C1 segment of cervical spinal cord (tissue), 14 donors: Measurements from ENCODE around the gene ITGB4.
"Not testable (repeated sequence)": the region's sequence is repeated elsewhere in the genome, so short reads cannot be mapped to it uniquely, and the experiment has no call there.

Source experiments
- DNase-seq, 14 donors: peaks; one replicate each; lab custom pipeline; 2025; lab: John Stamatoyannopoulos, UW

Gene ITGB4

DNA sequence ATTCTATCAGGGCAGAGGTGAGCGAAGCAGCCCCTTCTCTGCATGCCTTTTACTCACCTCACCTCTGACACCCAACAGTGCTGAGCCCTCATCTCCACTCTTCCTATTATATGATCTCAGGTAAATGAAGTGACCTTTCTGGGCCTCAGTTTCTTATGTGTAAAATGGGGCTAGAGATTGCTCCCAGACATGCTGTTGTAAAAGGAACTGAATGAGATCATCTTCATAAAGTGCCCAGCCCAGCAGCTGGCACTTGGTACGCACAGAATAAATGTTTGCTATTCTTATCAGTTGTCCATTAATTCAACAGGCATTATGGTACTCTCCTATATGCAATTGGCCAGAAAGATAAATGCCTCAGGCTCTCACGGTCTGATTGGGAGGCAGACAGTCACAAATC, 48.3 kb downstream of the ITGB4 start:
- no peak for DNase-seq

GRCh38 chr17:75771334-75772281, 50.3 kb downstream of the ITGB4 start:
- DNase-seq = peak in 1 of 14 donors; percentile 66

- DNase-seq = no peak
These were observed 52.0 kb downstream of the ITGB4 start for GRCh38 chr17:75773121-75773807.

- DNase-seq = no peak
These were observed 52.7 kb downstream of the ITGB4 start for GRCh38 chr17:75773808-75774470.

DNA sequence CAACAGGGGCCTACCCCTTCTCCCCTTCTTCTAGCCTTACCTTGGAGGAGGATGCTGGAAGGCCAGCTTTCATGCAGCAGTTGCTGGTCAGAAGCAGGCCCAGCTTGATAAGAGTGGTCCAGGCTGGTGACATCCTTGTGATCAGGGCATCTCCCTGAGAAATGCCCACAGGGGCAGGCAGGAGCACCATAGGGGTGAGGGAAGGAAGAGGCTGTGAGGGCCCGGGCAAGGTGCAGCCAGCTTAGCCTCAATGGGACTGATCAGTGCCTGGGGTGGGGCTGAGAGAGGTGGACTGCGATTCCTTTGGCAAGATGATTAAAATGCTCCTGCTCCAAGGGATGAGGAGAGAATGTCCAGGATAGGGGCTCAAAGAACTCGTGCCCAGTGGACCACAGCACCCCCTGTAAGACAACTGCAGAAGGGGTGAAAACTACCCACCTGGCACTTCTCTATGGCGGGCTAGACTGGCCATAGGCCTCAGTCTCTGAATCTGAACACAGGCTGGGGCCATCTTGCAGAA, 53.3 kb downstream of the ITGB4 start:
- no peak for DNase-seq

- no peak for DNase-seq
These were observed 53.9 kb downstream of the ITGB4 start for GRCh38 chr17:75774991-75775668.

DNA sequence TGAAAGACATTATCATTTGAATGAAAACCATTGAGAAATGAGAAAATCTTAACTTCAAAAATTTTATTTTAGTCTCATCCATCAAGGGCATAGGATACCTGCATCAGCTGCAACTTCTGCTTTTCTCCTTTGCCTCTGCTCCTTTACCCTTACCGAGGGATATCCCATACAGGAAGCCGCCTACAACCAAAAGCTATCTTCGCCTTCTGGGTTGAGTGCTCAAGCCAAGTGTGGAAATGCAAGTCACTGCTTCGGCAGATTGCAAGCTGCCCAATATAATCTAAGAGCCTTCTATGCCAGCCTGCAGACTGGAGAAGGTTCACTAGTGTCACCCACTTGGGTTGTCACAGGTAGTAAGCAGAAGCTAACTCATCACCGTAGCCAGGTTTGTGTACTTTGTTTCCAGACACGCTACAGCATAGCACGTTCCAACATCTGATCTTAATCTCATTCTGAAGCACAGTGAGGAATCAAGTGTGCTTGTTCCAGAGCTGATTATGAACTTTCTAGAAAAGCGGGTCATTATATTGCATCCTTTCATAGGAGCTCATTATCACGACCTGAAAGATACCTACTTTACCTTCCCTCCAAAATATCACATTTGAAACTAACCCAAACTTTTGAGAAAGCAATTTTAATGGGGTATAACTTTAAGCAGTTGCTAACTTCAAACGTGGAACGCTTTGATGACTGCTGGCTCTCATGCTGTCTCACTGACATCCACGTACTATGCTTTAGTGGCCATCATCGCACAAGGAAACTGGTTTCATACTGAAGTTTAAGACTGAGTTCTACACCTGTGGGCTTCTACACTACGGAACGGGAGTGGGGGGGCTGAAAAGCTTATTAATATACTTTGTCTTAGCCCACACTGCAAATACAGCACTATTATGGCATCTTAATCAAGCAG, 55.4 kb downstream of the ITGB4 start:
- no peak for DNase-seq

- DNase-seq = no peak
These were observed 56.1 kb downstream of the ITGB4 start for GRCh38 chr17:75777296-75777922.

DNA sequence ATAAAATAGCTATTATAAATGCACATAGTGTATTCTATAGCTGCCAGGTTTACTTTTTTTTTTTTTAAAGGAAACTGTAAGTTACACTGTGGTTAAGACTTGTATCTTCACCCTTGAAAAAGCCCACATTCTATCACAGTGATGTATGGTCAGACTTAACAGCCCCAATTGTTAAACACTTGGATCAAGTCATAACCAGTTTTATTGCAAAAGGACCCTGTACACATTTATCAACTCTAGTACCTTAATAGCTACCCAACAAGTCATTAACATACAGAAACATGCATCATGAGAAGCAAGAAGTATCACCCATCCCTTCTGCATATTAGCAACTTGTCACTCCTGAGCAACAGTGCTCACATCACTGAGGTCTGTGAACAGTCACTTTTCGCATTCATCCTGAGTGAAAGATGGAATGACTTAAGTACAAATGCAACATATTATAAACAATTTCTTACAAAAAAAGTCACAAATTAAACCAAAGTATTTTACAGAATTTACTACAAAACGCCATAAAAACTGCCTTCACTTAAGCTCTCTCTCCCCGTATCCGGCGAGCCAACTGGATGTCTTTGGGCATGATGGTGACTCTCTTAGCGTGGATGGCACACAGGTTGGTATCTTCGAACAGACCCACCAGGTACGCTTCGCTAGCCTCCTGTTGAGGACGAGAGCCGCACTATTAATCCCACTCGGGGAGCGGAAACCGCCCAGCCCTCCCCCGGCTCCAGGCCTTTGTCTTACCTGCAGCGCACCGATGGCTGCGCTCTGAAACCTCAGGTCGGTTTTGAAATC, 57.0 kb downstream of the ITGB4 start:
- DNase-seq = not testable (repeated sequence)

- peak in 1 of 14 donors; percentile 66 for DNase-seq
These were observed 57.6 kb downstream of the ITGB4 start for GRCh38 chr17:75778861-75779249.

- DNase-seq = peak; percentile 74 to 99 (median 94)
These were observed 58.2 kb downstream of the ITGB4 start for GRCh38 chr17:75779250-75779986.

DNA sequence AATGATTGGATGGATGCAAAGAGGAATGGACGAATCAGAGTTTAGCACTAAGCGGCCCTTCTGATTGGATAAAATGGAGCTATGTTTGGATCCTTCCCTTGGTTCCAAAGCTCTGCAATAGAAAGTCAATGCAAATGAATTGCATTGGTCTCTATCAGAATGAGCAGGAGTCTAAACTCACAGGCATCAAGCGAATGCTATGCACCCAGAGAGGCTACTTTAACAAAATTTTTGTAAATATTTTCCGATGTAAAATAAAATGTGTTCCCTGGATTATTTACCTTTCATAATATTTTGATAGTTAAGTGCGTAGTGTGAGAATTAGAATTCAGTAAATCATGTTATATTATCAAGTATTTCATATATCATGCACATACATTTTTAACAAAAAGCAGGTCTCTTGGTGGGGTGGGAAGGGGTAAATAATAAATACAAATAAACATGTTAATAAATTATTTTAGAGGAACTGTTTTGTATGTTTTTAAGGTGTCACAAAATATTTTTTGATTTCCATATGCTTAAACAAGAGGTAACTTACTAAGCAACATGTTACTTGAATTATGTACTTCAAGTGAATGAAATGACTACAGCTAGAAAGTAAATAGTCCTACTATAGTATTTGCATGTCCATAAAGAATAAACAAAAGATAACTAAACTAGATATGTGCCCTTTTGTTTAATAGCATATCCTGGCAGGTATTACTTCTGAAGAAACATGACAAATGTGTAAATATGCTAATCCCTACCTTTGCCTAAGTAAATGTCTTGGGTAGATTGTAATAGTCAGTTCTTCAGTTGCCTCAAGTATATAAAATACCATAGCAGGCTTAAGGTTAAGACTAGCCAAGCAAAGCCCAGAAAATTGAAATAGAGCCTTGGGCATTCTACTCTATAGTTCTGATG, 59.0 kb downstream of the ITGB4 start:
- no peak for DNase-seq

GRCh38 chr17:75783069-75783783, 62.0 kb downstream of the ITGB4 start:
- no peak for DNase-seq

- DNase-seq = peak in 2 of 14 donors; percentile 59 to 67
These were observed 62.7 kb downstream of the ITGB4 start for GRCh38 chr17:75783803-75784472.

- peak; percentile 87 to 99 (median 98) for DNase-seq
These were observed 63.3 kb downstream of the ITGB4 start, which contains the start of gene UNK for GRCh38 chr17:75784473-75785015. UNK (plus strand) TSS chr17:75784806; CDS start chr17:75784881, 75 bp downstream.
